ELR (cell line): ENCODE data around the gene NEUROD4.

Experiments
- DNase-seq: peaks from one replicate; pipeline ENCODE4 v3.0.0-alpha.2; 2015; ENCODE audit warnings: low read depth

Gene NEUROD4

DNA sequence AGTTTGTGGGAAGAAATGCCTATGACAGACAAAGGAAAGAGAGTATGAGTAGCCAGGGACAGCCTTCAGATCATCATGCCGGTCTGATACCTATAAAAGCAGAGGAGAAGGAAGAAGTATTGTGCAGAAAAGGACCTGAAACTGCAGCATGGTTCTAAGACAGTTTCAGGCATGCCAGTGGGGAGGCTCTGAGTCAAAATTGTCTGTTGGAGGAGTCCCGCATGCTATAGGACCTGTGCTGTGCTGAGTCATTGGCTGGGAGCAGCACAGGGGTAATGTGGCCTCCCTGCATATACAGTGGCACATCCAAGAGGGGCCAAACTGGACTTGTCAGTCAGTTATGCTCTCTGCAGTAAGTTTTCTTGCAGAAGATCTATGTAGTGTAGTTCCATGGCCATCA is 40.7 kb downstream of the NEUROD4 start:
- peak; percentile 13 for DNase-seq

- DNase-seq: no peak
These were observed 41.2 kb downstream of the NEUROD4 start for GRCh38 chr12:55061024-55061423.

DNA sequence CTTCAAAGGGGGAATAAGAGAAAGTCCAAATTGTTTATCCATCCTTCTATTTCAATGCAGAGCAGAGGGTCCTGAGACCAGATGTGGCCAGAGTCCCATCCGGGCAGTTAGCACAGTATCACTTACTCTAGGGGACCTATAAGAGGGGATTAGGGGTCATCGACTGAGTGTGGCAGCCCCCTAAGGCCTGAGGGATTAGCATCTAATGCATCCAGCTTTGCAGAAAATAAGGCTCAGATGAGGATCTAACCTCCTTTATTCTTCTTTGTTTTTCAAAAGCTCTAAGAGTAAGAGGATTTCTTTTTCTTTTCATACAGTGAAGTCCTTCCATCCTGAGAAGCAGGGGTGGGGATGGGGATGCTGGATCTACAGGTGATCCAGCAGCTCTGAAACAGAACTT is 43.5 kb downstream of the NEUROD4 start:
- DNase-seq: no peak

DNA sequence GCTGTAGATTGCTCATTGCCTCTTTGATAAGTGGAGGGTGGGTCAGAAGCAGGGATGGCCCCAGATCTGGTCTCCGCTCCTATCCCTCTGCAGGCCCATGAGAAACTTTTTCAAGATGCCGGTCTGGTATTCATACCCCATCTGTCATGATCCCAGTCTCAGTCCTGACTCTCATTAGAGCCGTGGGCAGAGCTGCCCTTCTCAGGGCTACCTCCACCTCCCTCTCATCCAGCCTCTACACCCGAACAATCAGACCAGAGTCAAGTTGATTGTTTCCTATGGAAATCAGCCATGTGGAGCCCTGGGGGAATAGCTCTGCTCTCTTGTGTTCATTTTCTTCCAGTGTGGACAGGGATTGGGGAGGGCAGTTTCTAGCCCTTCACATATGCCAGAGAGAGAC is 45.8 kb downstream of the NEUROD4 start:
- DNase-seq: no peak

DNA sequence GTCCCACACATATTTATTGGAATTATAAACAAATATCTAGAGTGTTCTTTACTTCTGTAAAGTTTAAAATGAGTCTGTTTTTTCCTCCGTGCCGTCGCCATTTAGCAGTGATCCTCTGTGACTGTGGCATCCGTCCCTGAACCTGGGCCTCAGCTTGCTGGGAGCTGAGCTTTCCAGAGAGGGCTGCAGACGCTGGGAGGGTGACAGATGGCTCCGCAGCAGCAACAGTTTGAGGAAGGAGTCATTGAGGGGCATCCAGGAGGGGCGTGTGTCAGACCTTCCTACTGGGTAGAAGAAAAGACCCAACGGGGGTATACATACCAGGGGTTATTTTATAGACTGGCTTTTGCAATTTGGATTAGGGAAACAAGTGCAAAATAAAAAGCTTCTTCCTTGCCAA is 47.9 kb downstream of the NEUROD4 start:
- no peak for DNase-seq

DNA sequence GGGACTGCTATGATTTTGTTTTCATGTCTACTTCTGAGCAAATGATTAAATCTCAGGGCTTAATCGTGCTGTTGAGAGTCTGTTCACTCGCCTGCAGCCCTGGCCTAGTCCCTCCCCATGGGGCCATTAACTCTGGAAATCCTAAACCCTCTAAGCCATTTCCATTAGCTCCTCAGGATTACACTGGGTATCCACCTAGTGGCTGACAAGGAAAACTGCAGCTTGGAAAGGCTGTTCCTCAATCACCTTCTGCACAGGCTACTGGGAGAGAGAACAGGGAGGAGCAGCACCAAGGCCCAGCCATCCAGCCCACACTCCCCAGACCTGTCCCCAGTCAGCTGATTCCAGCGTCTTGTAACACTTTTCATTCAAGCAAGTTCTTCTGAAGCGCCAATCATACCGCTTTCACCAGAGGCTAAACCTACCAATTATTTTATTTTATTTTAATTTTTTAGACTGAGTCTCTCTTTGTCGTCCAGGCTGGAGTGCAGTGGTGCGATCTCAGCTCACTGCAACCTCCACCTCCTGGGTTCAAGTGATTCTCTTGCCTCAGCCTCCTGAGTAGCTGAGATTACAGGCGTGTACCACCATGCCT is 48.7 kb downstream of the NEUROD4 start:
- peak; percentile 71 for DNase-seq

GRCh38 chr12:55072083-55072482 is 52.3 kb downstream of the NEUROD4 start:
- DNase-seq: peak; percentile 43

GRCh38 chr12:55073043-55074022 is 53.6 kb downstream of the NEUROD4 start:
- peak; percentile 75 for DNase-seq

GRCh38 chr12:55074806-55075205 is 55.0 kb downstream of the NEUROD4 start:
- no peak for DNase-seq
